Endothelial cell of hepatic sinusoid (primary cell): ENCODE data around the gene OR5H6.
"Not testable (repeated sequence)": the region's sequence is repeated elsewhere in the genome, so short reads cannot be mapped to it uniquely, and the experiment has no call there.

Source experiments
- in situ Hi-C: cut with HindIII; loops from 2 replicates; pipeline ENCODE4 v1.10.0; 2017; ENCODE audit warnings: low sequenced_read_pairs

OR5H6 gene

GRCh38 chr3:98263944-98264343, at the start of gene OR5H6:
Gene OR5H6 (plus strand): TSS chr3:98264244. CDS start chr3:98264333, 89 bp downstream.
- in situ Hi-C loops = no loop called here

- in situ Hi-C loops = no loop called here
Observed at GRCh38 chr3:98215051-98215450, 49.0 kb upstream of the OR5H6 start.

GRCh38 chr3:98223907-98224672, 40.0 kb upstream of the OR5H6 start:
- in situ Hi-C loops = no loop called here

- in situ Hi-C loops = no loop called here
Observed at GRCh38 chr3:98232489-98232888, 31.6 kb upstream of the OR5H6 start.

GRCh38 chr3:98233468-98233867, 30.6 kb upstream of the OR5H6 start:
- in situ Hi-C loops = no loop called here

GRCh38 chr3:98240131-98240530, 23.9 kb upstream of the OR5H6 start:
- in situ Hi-C loops = no loop called here

- in situ Hi-C loops = no loop called here
Observed at GRCh38 chr3:98242155-98242554, 21.9 kb upstream of the OR5H6 start.

- in situ Hi-C loops = no loop called here
Observed at GRCh38 chr3:98243843-98244242, 20.2 kb upstream of the OR5H6 start.

GRCh38 chr3:98246142-98246541, 17.9 kb upstream of the OR5H6 start:
- in situ Hi-C loops = no loop called here

GRCh38 chr3:98256026-98256425, 8.0 kb upstream of the OR5H6 start:
- in situ Hi-C loops = not testable (repeated sequence)

GRCh38 chr3:98259707-98260106, 4.3 kb upstream of the OR5H6 start:
- in situ Hi-C loops = no loop called here

GRCh38 chr3:98262046-98262445, 2.0 kb upstream of the OR5H6 start:
- in situ Hi-C loops = no loop called here

GRCh38 chr3:98269846-98270245, 5.8 kb downstream of the OR5H6 start:
- in situ Hi-C loops = no loop called here

GRCh38 chr3:98272126-98272525, 8.1 kb downstream of the OR5H6 start:
- in situ Hi-C loops = no loop called here

GRCh38 chr3:98274914-98275313, 10.9 kb downstream of the OR5H6 start:
- in situ Hi-C loops = no loop called here

GRCh38 chr3:98282205-98282604, 18.2 kb downstream of the OR5H6 start, which contains the start of gene OR5H2:
Gene OR5H2 (plus strand): TSS chr3:98282505. CDS start chr3:98282903, 398 bp downstream.
- in situ Hi-C loops = no loop called here

GRCh38 chr3:98290916-98291315, 26.9 kb downstream of the OR5H6 start:
- in situ Hi-C loops = no loop called here

GRCh38 chr3:98291332-98291957, 27.4 kb downstream of the OR5H6 start:
- in situ Hi-C loops = no loop called here
